A549 (cell line): ENCODE data around the gene TMEM175.
"Not testable (repeated sequence)": the region's sequence is repeated elsewhere in the genome, so short reads cannot be mapped to it uniquely, and the experiment has no call there.

Source experiments
- CTCF ChIP-seq: fragments of >200 bp; sonication (Bioruptor Twin); formaldehyde crosslinking; IDR thresholded peaks from 3 replicates; pipeline ENCODE4 v1.5.1; 2016
- SMC3 ChIP-seq: fragments of >200 bp; sonication (Bioruptor Twin); formaldehyde crosslinking; IDR thresholded peaks from 3 replicates; pipeline ENCODE4 v1.6.1; 2018; ENCODE audit warnings: inconsistent platforms
- SREBF2 ChIP-seq: fragments of 450-650 bp; IDR thresholded peaks from 2 replicates; pipeline ENCODE4 v1.6.1; 2014; ENCODE audit warnings: mild to moderate bottlenecking, moderate library complexity

- not testable (repeated sequence) for TF ChIP-seq SMC3, CTCF, SREBF2
Observed at GRCh38 chr4:939508-939907, 7.2 kb downstream of the TMEM175 start.
